ENCODE measurements around the gene LACTB.

Gene LACTB

GRCh38 chr15:63180746-63181145, 59.1 kb downstream of the LACTB start:
- H3K4me3 ChIP-seq (ENCODE audit: low read length) = no peak overlapping the region
- no peaks in the 10 kb centered on the region for H3K9me3 ChIP-seq (replicated peaks; ENCODE audit: low read length)
- no peaks in the 10 kb centered on the region for H3K27me3 ChIP-seq (ENCODE audit: control insufficient read depth, insufficient read depth, low read length)
- H3K4me2 ChIP-seq (ENCODE audit: low read length) = no peak overlapping the region
- H3K9ac ChIP-seq (ENCODE audit: low read depth, low read length) = no peak overlapping the region
- H3K36me3 ChIP-seq (ENCODE audit: insufficient read depth, low read length) = no peaks in the 10 kb centered on the region
- H3K4me1 ChIP-seq (ENCODE audit: control insufficient read depth, insufficient read depth, low read length) = peaks cover 7% of the 10 kb centered on the region

- Histone ChIP-seq H3K9ac (ENCODE audit: low read depth, low read length) (no peak overlapping the region), H3K4me1 (ENCODE audit: control insufficient read depth, insufficient read depth, low read length) (peaks cover 12% of the 10 kb centered on the region), H3K36me3 (ENCODE audit: insufficient read depth, low read length) (no peaks in the 10 kb centered on the region), H3K27me3 (ENCODE audit: control insufficient read depth, insufficient read depth, low read length) (no peaks in the 10 kb centered on the region), H3K9me3 (replicated peaks; ENCODE audit: low read length) (no peaks in the 10 kb centered on the region), H3K4me3 (ENCODE audit: low read length) (no peak overlapping the region), H3K4me2 (ENCODE audit: low read length) (no peak overlapping the region)
Observed at GRCh38 chr15:63181648-63182047, 60.0 kb downstream of the LACTB start.

GRCh38 chr15:63185206-63185605, 63.5 kb downstream of the LACTB start:
- Histone ChIP-seq H3K36me3 (ENCODE audit: insufficient read depth, low read length) (no peaks in the 10 kb centered on the region), H3K27me3 (ENCODE audit: control insufficient read depth, insufficient read depth, low read length) (no peaks in the 10 kb centered on the region), H3K9ac (ENCODE audit: low read depth, low read length) (no peak overlapping the region), H3K9me3 (replicated peaks; ENCODE audit: low read length) (no peaks in the 10 kb centered on the region), H3K4me2 (ENCODE audit: low read length) (no peak overlapping the region), H3K4me1 (ENCODE audit: control insufficient read depth, insufficient read depth, low read length) (peaks cover 21% of the 10 kb centered on the region), H3K4me3 (ENCODE audit: low read length) (no peak overlapping the region)

GRCh38 chr15:63186065-63186464, 64.4 kb downstream of the LACTB start:
- Histone ChIP-seq H3K9ac (ENCODE audit: low read depth, low read length) (no peak overlapping the region), H3K36me3 (ENCODE audit: insufficient read depth, low read length) (no peaks in the 10 kb centered on the region), H3K4me3 (ENCODE audit: low read length) (no peak overlapping the region), H3K4me2 (ENCODE audit: low read length) (no peak overlapping the region), H3K27me3 (ENCODE audit: control insufficient read depth, insufficient read depth, low read length) (no peaks in the 10 kb centered on the region), H3K4me1 (ENCODE audit: control insufficient read depth, insufficient read depth, low read length) (peaks cover 25% of the 10 kb centered on the region), H3K9me3 (replicated peaks; ENCODE audit: low read length) (no peaks in the 10 kb centered on the region)

GRCh38 chr15:63187589-63188226, 66.0 kb downstream of the LACTB start:
- Histone ChIP-seq H3K36me3 (ENCODE audit: insufficient read depth, low read length) (no peaks in the 10 kb centered on the region), H3K9ac (ENCODE audit: low read depth, low read length) (no peak overlapping the region), H3K4me2 (ENCODE audit: low read length) (no peak overlapping the region), H3K27me3 (ENCODE audit: control insufficient read depth, insufficient read depth, low read length) (no peaks in the 10 kb centered on the region), H3K4me1 (ENCODE audit: control insufficient read depth, insufficient read depth, low read length) (peaks cover 37% of the 10 kb centered on the region), H3K9me3 (replicated peaks; ENCODE audit: low read length) (no peaks in the 10 kb centered on the region), H3K4me3 (ENCODE audit: low read length) (no peak overlapping the region)

- H3K27me3 ChIP-seq (ENCODE audit: control insufficient read depth, insufficient read depth, low read length) = no peaks in the 10 kb centered on the region
- H3K36me3 ChIP-seq (ENCODE audit: insufficient read depth, low read length) = no peaks in the 10 kb centered on the region
- H3K4me1 ChIP-seq (ENCODE audit: control insufficient read depth, insufficient read depth, low read length) = peaks cover 37% of the 10 kb centered on the region
- peak overlapping the region; percentile 80 for H3K9ac ChIP-seq (ENCODE audit: low read depth, low read length)
- H3K4me3 ChIP-seq (ENCODE audit: low read length) = peak overlapping the region; percentile 74
- peak overlapping the region; percentile 93 for H3K4me2 ChIP-seq (ENCODE audit: low read length)
- H3K9me3 ChIP-seq (replicated peaks; ENCODE audit: low read length) = no peaks in the 10 kb centered on the region
Observed at GRCh38 chr15:63188247-63188925, 66.7 kb downstream of the LACTB start.

GRCh38 chr15:63188926-63189871, 67.5 kb downstream of the LACTB start, which contains the start of gene RAB8B:
Gene RAB8B, plus strand, starts transcription at chr15:63189606. Its CDS starts 19 bp downstream, at chr15:63189625.
- Histone ChIP-seq H3K4me3 (ENCODE audit: low read length) (peak within 1 kb of the TSS; percentile 74), H3K9ac (ENCODE audit: low read depth, low read length) (peak within 1 kb of the TSS; percentile 80), H3K4me1 (ENCODE audit: control insufficient read depth, insufficient read depth, low read length) (peaks cover 44% of the 10 kb centered on the region), H3K27me3 (ENCODE audit: control insufficient read depth, insufficient read depth, low read length) (no peaks in the 10 kb centered on the region), H3K4me2 (ENCODE audit: low read length) (peak within 1 kb of the TSS; percentile 93), H3K36me3 (ENCODE audit: insufficient read depth, low read length) (no peaks in the 10 kb centered on the region), H3K9me3 (replicated peaks; ENCODE audit: low read length) (no peaks in the 10 kb centered on the region)

GRCh38 chr15:63189941-63190768, 68.5 kb downstream of the LACTB start:
- H3K36me3 ChIP-seq (ENCODE audit: insufficient read depth, low read length) = no peaks in the 10 kb centered on the region
- H3K4me2 ChIP-seq (ENCODE audit: low read length) = peak overlapping the region; percentile 83
- peak overlapping the region; percentile 72 for H3K9ac ChIP-seq (ENCODE audit: low read depth, low read length)
- peaks cover 43% of the 10 kb centered on the region for H3K4me1 ChIP-seq (ENCODE audit: control insufficient read depth, insufficient read depth, low read length)
- H3K9me3 ChIP-seq (replicated peaks; ENCODE audit: low read length) = no peaks in the 10 kb centered on the region
- peak overlapping the region; percentile 74 for H3K4me3 ChIP-seq (ENCODE audit: low read length)
- H3K27me3 ChIP-seq (ENCODE audit: control insufficient read depth, insufficient read depth, low read length) = no peaks in the 10 kb centered on the region

- Histone ChIP-seq H3K27me3 (ENCODE audit: control insufficient read depth, insufficient read depth, low read length) (no peaks in the 10 kb centered on the region), H3K4me2 (ENCODE audit: low read length) (peak overlapping the region; percentile 83), H3K9ac (ENCODE audit: low read depth, low read length) (peak overlapping the region; percentile 72), H3K4me1 (ENCODE audit: control insufficient read depth, insufficient read depth, low read length) (peaks cover 41% of the 10 kb centered on the region), H3K9me3 (replicated peaks; ENCODE audit: low read length) (no peaks in the 10 kb centered on the region), H3K36me3 (ENCODE audit: insufficient read depth, low read length) (no peaks in the 10 kb centered on the region), H3K4me3 (ENCODE audit: low read length) (peak overlapping the region; percentile 74)
Observed at GRCh38 chr15:63190769-63191649, 69.3 kb downstream of the LACTB start.
